Measurements from ENCODE around the gene OSBPL3.

GRCh38 chr7:25005658-25006057 lies 25.7 kb upstream of the OSBPL3 start:
- TF ChIP-seq CTCF (IDR thresholded peaks at IDR 0.05; ENCODE audit: low read length) (no peak), EZH2 (optimal IDR thresholded peaks at IDR 0.05; ENCODE audit: low read depth, low read length) (no peak), EZH2phosphoT487 (IDR thresholded peaks at IDR 0.05; ENCODE audit: low read length) (no peak)

All from MM.1S (cell line).